ENCODE data around the gene PCDH15. TPM values are rescaled to one million over a fixed set of nuclear protein-coding genes. Genes with fewer than 3 reads are reported as not detected.

The PCDH15 gene
- total RNA-seq, 2 experiments from 2014 or later, result not detected

- intact Hi-C loops (cut with DNase I, micrococcal nuclease), result no loop called here
Measured at GRCh38 chr10:54108961-54109360, 692.1 kb downstream of the PCDH15 start.

DNA sequence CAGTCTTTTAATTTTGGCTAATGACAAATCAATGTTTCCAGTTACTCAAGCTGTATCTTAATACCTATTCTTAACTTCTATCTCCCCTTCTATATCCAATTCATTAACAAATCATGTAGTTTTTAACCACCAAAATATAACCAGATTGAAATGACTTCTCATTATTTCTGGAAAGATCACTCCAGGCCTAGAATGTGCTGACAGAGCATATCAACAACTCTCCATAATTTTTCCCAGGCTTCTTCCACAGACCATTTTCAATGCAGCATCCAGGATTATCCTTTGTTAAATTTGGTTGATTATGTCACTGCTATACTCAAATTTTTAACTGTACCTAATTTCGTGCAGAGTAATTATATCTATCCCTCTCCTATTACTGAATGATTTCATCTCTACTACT lies 704.1 kb downstream of the PCDH15 start:
- ChIA-PET CTCF (no interaction called here), POLR2A (no interaction called here)
- Histone ChIP-seq H3K27me3 (ENCODE audit: control insufficient read depth in 1 of 2, insufficient read depth in 2 of 2, low read length in 2 of 2) (no peaks in the 10 kb centered on the region), H3K4me3 (ENCODE audit: low read length) (no peak overlapping the region), H3K9me3 (ENCODE audit: control insufficient read depth in 1 of 2, insufficient read depth in 1 of 2, low read length in 2 of 2) (no peaks in the 10 kb centered on the region), H3K36me3 (ENCODE audit: insufficient read depth, low read length) (no peaks in the 10 kb centered on the region), H3K4me1 (ENCODE audit: insufficient read depth, low read length) (no peaks in the 10 kb centered on the region), H3K27ac (ENCODE audit: low read depth in 1 of 2, low read length in 2 of 2) (no peak overlapping the region)
- Mint-ChIP-seq H3K9me3 (peaks cover 6% of the 10 kb centered on the region), H3K4me1 (ENCODE audit: low read depth) (no peaks in the 10 kb centered on the region), H3K27ac (no peak overlapping the region), H3K36me3 (ENCODE audit: low read depth) (no peaks in the 10 kb centered on the region), H3K27me3 (no peaks in the 10 kb centered on the region), H3K4me3 (no peak overlapping the region)
- no peak for DNase-seq
- intact Hi-C loops (cut with DNase I, micrococcal nuclease), result no loop called here
- TF ChIP-seq, protein P1, sequence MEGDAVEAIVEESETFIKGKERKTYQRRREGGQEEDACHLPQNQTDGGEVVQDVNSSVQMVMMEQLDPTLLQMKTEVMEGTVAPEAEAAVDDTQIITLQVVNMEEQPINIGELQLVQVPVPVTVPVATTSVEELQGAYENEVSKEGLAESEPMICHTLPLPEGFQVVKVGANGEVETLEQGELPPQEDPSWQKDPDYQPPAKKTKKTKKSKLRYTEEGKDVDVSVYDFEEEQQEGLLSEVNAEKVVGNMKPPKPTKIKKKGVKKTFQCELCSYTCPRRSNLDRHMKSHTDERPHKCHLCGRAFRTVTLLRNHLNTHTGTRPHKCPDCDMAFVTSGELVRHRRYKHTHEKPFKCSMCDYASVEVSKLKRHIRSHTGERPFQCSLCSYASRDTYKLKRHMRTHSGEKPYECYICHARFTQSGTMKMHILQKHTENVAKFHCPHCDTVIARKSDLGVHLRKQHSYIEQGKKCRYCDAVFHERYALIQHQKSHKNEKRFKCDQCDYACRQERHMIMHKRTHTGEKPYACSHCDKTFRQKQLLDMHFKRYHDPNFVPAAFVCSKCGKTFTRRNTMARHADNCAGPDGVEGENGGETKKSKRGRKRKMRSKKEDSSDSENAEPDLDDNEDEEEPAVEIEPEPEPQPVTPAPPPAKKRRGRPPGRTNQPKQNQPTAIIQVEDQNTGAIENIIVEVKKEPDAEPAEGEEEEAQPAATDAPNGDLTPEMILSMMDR (IDR thresholded peaks at IDR 0.05), result no peak
- no peak for ATAC-seq (ENCODE audit: poor library complexity)

More at GRCh38 chr10:54108961-54109360, 692.1 kb downstream of the PCDH15 start:
- no peak overlapping the region for H3K4me3 ChIP-seq (ENCODE audit: low read length)
- CTCF ChIA-PET, result no interaction called here
- Mint-ChIP-seq H3K9me3 (peaks cover 6% of the 10 kb centered on the region), H3K4me1 (ENCODE audit: low read depth) (no peaks in the 10 kb centered on the region), H3K4me3 (no peak overlapping the region), H3K27ac (no peak overlapping the region), H3K27me3 (no peaks in the 10 kb centered on the region), H3K36me3 (ENCODE audit: low read depth) (no peaks in the 10 kb centered on the region)
- ATAC-seq (ENCODE audit: poor library complexity), result no peak
- POLR2A ChIA-PET, result no interaction called here
- no peaks in the 10 kb centered on the region for H3K27me3 ChIP-seq (ENCODE audit: control insufficient read depth in 1 of 2, insufficient read depth in 2 of 2, low read length in 2 of 2)
- no peaks in the 10 kb centered on the region for H3K36me3 ChIP-seq (ENCODE audit: insufficient read depth, low read length)
- no peaks in the 10 kb centered on the region for H3K4me1 ChIP-seq (ENCODE audit: insufficient read depth, low read length)
- H3K27ac ChIP-seq (ENCODE audit: low read depth in 1 of 2, low read length in 2 of 2), result no peak overlapping the region
- DNase-seq, result no peak
- peaks cover 0 to 11% of the 10 kb centered on the region in 2 experiments for H3K9me3 ChIP-seq (ENCODE audit: control insufficient read depth in 1 of 2, insufficient read depth in 1 of 2, low read length in 2 of 2)
- TF ChIP-seq, protein P1 (IDR thresholded peaks at IDR 0.05), result no peak

GRCh38 chr10:54094321-54094720 lies 706.7 kb downstream of the PCDH15 start:
- ChIA-PET CTCF (no interaction called here), POLR2A (no interaction called here)
- Mint-ChIP-seq H3K9me3 (peaks cover 4% of the 10 kb centered on the region), H3K4me1 (ENCODE audit: low read depth) (no peaks in the 10 kb centered on the region), H3K27ac (no peak overlapping the region), H3K27me3 (no peaks in the 10 kb centered on the region), H3K36me3 (ENCODE audit: low read depth) (no peaks in the 10 kb centered on the region), H3K4me3 (no peak overlapping the region)
- ATAC-seq (ENCODE audit: poor library complexity) (no peak), DNase-seq (no peak)
- Histone ChIP-seq H3K27me3 (ENCODE audit: control insufficient read depth in 1 of 2, insufficient read depth in 2 of 2, low read length in 2 of 2) (no peaks in the 10 kb centered on the region), H3K4me1 (ENCODE audit: insufficient read depth, low read length) (no peaks in the 10 kb centered on the region), H3K36me3 (ENCODE audit: insufficient read depth, low read length) (no peaks in the 10 kb centered on the region), H3K4me3 (ENCODE audit: low read length) (no peak overlapping the region), H3K27ac (ENCODE audit: low read depth in 1 of 2, low read length in 2 of 2) (no peak overlapping the region), H3K9me3 (ENCODE audit: control insufficient read depth in 1 of 2, insufficient read depth in 1 of 2, low read length in 2 of 2) (no peaks in the 10 kb centered on the region)
- intact Hi-C loops (cut with DNase I, micrococcal nuclease), result no loop called here
- TF ChIP-seq, protein P1 (IDR thresholded peaks at IDR 0.05), result no peak

Data from CD4-positive, alpha-beta T cell (primary cell).